ENCODE data around the gene PSMB8. TPM values are rescaled to one million over a fixed set of nuclear protein-coding genes. Genes with fewer than 3 reads are reported as not detected.

Gene PSMB8
- total RNA-seq, 2 donors from 2014 or later, result 9.9 to 24.1 TPM

GRCh38 chr6:32887616-32888015 is 43.8 kb upstream of the PSMB8 start:
- intact Hi-C loops (cut with DNase I), result loop anchor here (5.0 to 10.0 kb wide), 2 partner anchors 60 to 97 kb away; no protein-coding TSS in a partner anchor
- Histone ChIP-seq H3K36me3 (replicated peaks in 1 of 2; ENCODE audit: insufficient read depth in 1 of 2, low read depth in 2 of 2) (no peaks in the 10 kb centered on the region), H3K4me1 (peaks cover 9% of the 10 kb centered on the region), H3K27ac (no peak overlapping the region), H3K9me3 (no peaks in the 10 kb centered on the region), H3K4me3 (no peak overlapping the region), H3K27me3 (no peaks in the 10 kb centered on the region)
- ATAC-seq (no peak), DNase-seq (no peak)
- TF ChIP-seq CTCF (IDR thresholded peaks at IDR 0.05), result no peak
- no peak for TF ChIP-seq POLR2A (IDR thresholded peaks at IDR 0.05)
- WGBS, 2 donors, result 73 to 85% methylated on average over 5 of the region's 5 CpGs

- ATAC-seq (no peak), DNase-seq (peak; percentile 34 to 61 (median 46))
- Histone ChIP-seq H3K27ac (peak overlapping the region in 1 of 4 donors; percentile 27), H3K36me3 (replicated peaks in 1 of 2; ENCODE audit: insufficient read depth in 1 of 2, low read depth in 2 of 2) (no peaks in the 10 kb centered on the region), H3K4me1 (peaks cover 9% of the 10 kb centered on the region), H3K27me3 (no peaks in the 10 kb centered on the region), H3K4me3 (no peak overlapping the region), H3K9me3 (no peaks in the 10 kb centered on the region)
- intact Hi-C loops (cut with DNase I), result loop anchor here (5.0 to 10.0 kb wide), 2 partner anchors 60 to 98 kb away; no protein-coding TSS in a partner anchor
- TF ChIP-seq POLR2A (IDR thresholded peaks at IDR 0.05), result no peak
- no peak for TF ChIP-seq CTCF (IDR thresholded peaks at IDR 0.05)
- WGBS, 2 donors, result 34 to 39% methylated on average over 3 of the region's 3 CpGs
Measured at GRCh38 chr6:32886681-32887383, 43.0 kb upstream of the PSMB8 start.

- no peak overlapping the region for H3K4me3 ChIP-seq
- DNase-seq, result no peak
- WGBS, 2 donors, result 28 to 35% methylated on average over 4 of the region's 4 CpGs
- peak; percentile 79 for ATAC-seq
- H3K27ac ChIP-seq, result no peak overlapping the region
- no peaks in the 10 kb centered on the region for H3K9me3 ChIP-seq
- no peak for TF ChIP-seq POLR2A (IDR thresholded peaks at IDR 0.05)
- TF ChIP-seq CTCF (IDR thresholded peaks at IDR 0.05), result peak; percentile 28 to 88 (median 76)
- intact Hi-C loops (cut with DNase I), result loop anchor here (5.0 to 10.0 kb wide), 2 partner anchors 62 to 99 kb away; no protein-coding TSS in a partner anchor
- H3K4me1 ChIP-seq, result peaks cover 9% of the 10 kb centered on the region
- H3K36me3 ChIP-seq (replicated peaks in 1 of 2; ENCODE audit: insufficient read depth in 1 of 2, low read depth in 2 of 2), result no peaks in the 10 kb centered on the region
- H3K27me3 ChIP-seq, result no peaks in the 10 kb centered on the region
Measured at GRCh38 chr6:32885698-32886286, 41.9 kb upstream of the PSMB8 start.

- peak in 1 of 4 donors; percentile 38 for DNase-seq
- H3K36me3 ChIP-seq (replicated peaks in 1 of 2; ENCODE audit: insufficient read depth in 1 of 2, low read depth in 2 of 2), result no peaks in the 10 kb centered on the region
- no peak overlapping the region for H3K4me3 ChIP-seq
- intact Hi-C loops (cut with DNase I), result loop anchor here (10.0 kb wide), 1 partner anchor 101 kb away; no protein-coding TSS in a partner anchor
- H3K27me3 ChIP-seq, result no peaks in the 10 kb centered on the region
- WGBS, 2 donors, result 19 to 21% methylated on average over 5 of the region's 5 CpGs
- TF ChIP-seq POLR2A (IDR thresholded peaks at IDR 0.05), result no peak
- TF ChIP-seq CTCF (IDR thresholded peaks at IDR 0.05), result no peak
- no peaks in the 10 kb centered on the region for H3K9me3 ChIP-seq
- peaks cover 9% of the 10 kb centered on the region for H3K4me1 ChIP-seq
- H3K27ac ChIP-seq, result no peak overlapping the region
- ATAC-seq, result peak; percentile 45
Measured at GRCh38 chr6:32883789-32884188, 39.9 kb upstream of the PSMB8 start.
